GM12875 (cell line): ENCODE data around the gene WDR53.
"Not testable (repeated sequence)": the region's sequence is repeated elsewhere in the genome, so short reads cannot be mapped to it uniquely, and the experiment has no call there.

ENCODE experiments used
- H3K4me3 ChIP-seq: one replicate; pipeline ENCODE4 v1.5.1; 2011; ENCODE audit warnings: low read depth, low read length, control low read depth
- TF ChIP-seq, protein P1 (sequence below): IDR thresholded peaks from 2 replicates; pipeline ENCODE4 v1.5.1; 2011; ENCODE audit warnings: low read depth, mild to moderate bottlenecking, control low read depth, inconsistent platforms, low read length, moderate library complexity, borderline replicate concordance; ENCODE audit not compliant: insufficient read depth

Gene WDR53

GRCh38 chr3:196517919-196518318, 50.4 kb downstream of the WDR53 start:
- no peak overlapping the region for H3K4me3 ChIP-seq
- TF ChIP-seq, protein P1, sequence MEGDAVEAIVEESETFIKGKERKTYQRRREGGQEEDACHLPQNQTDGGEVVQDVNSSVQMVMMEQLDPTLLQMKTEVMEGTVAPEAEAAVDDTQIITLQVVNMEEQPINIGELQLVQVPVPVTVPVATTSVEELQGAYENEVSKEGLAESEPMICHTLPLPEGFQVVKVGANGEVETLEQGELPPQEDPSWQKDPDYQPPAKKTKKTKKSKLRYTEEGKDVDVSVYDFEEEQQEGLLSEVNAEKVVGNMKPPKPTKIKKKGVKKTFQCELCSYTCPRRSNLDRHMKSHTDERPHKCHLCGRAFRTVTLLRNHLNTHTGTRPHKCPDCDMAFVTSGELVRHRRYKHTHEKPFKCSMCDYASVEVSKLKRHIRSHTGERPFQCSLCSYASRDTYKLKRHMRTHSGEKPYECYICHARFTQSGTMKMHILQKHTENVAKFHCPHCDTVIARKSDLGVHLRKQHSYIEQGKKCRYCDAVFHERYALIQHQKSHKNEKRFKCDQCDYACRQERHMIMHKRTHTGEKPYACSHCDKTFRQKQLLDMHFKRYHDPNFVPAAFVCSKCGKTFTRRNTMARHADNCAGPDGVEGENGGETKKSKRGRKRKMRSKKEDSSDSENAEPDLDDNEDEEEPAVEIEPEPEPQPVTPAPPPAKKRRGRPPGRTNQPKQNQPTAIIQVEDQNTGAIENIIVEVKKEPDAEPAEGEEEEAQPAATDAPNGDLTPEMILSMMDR: no peak

- no peak overlapping the region for H3K4me3 ChIP-seq
These were observed 51.1 kb downstream of the WDR53 start for GRCh38 chr3:196517162-196517800.

DNA sequence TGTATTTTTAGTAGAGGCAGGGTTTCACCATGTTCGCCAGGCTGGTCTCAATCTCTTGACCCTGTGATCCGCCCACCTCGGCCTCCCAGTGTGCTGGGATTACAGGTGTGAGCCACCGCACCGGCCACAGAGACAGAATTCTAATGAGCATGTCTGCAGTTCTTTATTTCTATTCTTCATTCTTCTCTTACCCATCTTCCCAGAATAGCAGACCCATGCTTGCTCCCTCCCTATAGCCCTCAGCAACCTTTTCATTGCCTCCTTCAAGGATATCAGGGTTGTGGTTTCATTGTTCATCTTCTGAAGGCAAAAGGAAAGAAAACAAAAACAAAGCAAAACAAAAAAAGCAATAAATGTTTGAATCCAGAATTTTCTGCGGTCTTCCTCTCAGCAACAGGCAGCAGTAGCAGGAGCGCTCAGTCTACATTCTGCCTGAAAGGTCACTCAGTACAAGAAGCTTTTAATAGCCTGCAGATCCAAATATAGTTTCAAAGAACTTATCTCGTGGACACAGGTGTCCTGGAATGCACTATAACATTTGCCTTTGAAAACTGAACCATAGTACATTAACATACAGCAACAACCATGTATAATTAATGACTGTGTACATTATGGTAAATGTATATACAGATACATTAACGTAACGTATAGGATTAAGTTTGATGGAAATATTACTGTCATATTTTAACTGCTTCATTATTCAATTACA, 53.3 kb downstream of the WDR53 start, which contains the start of gene SMCO1:
Gene SMCO1, minus strand, starts transcription at position 434 of the 709 bp plus-strand sequence. Its CDS starts 137 bp downstream, at position 297.
- TF ChIP-seq, protein P1: no peak
- no peak within 1 kb of the TSS for H3K4me3 ChIP-seq

More at GRCh38 chr3:196517162-196517800, 51.1 kb downstream of the WDR53 start:
- TF ChIP-seq, protein P1: no peak

- TF ChIP-seq, protein P1: no peak
- no peak overlapping the region for H3K4me3 ChIP-seq
These were observed 54.0 kb downstream of the WDR53 start for GRCh38 chr3:196514350-196514716.

- TF ChIP-seq, protein P1: no peak
These were observed 54.5 kb downstream of the WDR53 start for GRCh38 chr3:196513697-196514349.

DNA sequence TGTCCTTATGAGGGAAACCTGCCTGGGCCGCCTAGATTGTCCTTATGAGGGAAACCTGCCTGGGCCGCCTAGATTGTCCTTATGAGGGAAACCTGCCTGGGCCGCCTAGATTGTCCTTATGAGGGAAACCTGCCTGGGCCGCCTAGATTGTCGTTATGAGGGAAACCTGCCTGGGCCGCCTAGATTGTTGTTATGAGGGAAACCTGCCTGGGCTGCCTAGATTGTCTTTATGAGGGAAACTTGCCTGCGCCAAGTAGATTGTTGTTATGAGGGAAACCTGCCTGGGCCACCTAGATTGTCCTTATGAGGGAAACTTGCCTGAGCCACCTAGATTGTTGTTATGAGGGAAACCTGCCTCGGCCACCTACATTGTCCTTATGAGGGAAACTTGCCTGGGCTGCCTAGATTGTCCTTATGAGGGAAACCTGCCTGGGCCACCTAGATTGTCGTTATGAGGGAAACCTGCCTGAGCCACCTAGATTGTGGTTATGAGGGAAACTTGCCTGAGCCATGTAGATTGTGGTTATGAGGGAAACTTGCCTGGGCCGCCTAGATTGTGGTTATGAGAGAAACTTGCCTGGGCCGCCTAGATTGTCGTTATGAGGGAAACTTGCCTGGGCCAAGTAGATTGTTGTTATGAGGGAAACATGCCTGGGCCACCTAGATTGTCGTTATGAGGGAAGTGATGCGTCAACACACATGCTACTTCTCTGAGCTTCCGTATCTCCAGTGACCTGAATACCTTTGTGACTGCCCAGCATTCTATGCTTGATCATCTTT, 56.5 kb downstream of the WDR53 start:
- not testable (repeated sequence) for H3K4me3 ChIP-seq

More at GRCh38 chr3:196513697-196514349, 54.5 kb downstream of the WDR53 start:
- H3K4me3 ChIP-seq: no peak overlapping the region

- not testable (repeated sequence) for H3K4me3 ChIP-seq
These were observed 57.2 kb downstream of the WDR53 start for GRCh38 chr3:196511108-196511507.
